SIG-M5 treated with dmso at 0.1 percent for 504 hours (cell line): ENCODE results near the gene MANEA.
A peak's percentile ranks its signal among the peaks of the same experiment; 100 is the strongest.
"Not testable (repeated sequence)": the region's sequence is repeated elsewhere in the genome, so short reads cannot be mapped to it uniquely, and the experiment has no call there.

Source experiments
- DNase-seq: peaks from one replicate; lab custom pipeline; 2025; ENCODE audit not compliant: unreplicated experiment; lab: John Stamatoyannopoulos, UW

The MANEA gene, protein sequence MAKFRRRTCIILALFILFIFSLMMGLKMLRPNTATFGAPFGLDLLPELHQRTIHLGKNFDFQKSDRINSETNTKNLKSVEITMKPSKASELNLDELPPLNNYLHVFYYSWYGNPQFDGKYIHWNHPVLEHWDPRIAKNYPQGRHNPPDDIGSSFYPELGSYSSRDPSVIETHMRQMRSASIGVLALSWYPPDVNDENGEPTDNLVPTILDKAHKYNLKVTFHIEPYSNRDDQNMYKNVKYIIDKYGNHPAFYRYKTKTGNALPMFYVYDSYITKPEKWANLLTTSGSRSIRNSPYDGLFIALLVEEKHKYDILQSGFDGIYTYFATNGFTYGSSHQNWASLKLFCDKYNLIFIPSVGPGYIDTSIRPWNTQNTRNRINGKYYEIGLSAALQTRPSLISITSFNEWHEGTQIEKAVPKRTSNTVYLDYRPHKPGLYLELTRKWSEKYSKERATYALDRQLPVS

DNA sequence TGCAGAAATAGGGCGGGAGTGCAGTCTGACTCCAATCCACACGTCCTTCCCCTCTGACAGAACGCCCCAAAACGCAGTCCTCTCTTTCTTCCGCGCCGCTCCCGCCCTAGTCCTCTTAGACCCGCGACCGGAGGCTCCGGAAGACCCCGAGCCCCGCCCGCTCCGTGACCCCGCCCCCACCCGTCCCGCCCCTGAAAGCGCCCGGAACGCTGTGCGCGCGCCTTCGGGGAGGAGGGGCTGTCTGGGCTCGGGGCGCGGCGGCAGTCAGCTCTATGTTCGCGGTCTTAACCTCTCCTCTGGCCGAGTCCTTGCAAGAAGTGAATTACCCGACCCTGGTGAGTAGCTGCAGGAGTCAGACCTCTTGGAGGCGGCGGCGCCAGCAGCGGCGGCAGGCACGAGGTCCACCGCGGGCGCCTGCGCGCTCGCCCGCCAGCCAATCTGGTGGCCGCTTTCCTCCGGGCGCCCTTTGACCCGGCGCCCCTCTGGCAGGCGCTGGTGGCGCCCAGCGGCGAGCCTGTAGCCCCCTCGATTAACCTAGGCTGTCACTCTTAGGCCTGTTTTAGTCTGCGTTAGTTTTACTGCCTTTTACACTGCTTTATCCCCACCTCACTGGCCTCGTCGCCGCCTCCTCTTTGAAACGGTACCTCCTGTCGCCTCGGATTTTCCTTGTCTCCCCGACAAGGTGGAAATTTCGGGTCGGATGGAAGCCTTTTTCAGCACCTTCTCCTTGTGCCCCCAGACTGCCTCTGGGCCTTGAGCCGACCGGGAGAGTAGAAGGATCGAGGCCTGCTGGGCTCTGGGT is at the start of gene MANEA:
Gene MANEA, plus strand, starts transcription at position 232 of the 802 bp plus-strand sequence. CDS start 8,905 bp downstream, outside the sequence.
- peak; percentile 89 for DNase-seq

DNA sequence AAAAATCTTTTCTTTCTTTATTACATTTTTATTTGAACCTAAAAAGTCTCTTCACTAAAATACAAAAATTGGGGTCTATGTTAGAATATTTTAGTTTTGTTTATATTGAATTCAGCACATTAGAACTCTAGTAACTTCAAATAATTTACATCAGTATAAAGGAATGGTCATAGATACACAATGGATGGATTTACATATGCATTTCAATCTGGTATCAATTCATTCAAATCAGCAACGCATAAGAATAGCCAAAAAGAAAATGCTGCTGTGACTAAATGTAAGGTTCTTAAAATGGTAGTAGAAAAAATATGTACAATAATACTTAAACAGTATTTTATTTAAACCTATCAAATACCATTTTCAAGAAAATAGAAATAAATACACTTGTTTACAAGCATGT is 47.6 kb upstream of the MANEA start:
- DNase-seq, result no peak

DNA sequence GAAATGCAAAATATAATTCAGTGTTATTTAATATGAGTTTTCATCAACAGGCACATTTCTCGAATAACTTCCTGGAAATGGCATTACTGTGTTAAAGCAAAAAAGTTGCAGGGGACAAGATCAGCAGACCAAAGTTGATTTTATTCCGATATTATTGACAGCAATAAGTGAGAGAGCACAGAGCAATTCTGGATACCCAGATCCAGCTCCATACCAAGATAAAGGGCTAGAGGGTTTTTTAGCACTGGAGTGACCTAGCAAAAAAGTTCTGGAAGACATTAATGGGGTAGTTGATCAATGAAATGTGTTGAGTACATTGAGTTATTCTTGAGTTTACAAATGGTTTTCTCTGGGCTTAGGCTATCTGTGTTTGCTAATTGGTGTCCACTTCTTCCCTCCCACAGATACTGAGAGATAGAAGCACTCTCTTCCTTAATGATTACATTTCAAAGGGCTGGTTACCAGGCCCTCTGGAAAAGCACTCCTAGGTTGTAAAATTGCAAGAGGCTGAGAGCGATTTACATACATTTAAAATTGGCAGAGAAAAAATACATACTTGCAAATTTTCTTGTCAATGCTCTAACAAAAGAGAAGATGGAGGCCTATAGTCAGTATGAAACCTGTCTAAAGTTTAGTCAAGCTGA is 47.0 kb upstream of the MANEA start:
- no peak for DNase-seq

DNA sequence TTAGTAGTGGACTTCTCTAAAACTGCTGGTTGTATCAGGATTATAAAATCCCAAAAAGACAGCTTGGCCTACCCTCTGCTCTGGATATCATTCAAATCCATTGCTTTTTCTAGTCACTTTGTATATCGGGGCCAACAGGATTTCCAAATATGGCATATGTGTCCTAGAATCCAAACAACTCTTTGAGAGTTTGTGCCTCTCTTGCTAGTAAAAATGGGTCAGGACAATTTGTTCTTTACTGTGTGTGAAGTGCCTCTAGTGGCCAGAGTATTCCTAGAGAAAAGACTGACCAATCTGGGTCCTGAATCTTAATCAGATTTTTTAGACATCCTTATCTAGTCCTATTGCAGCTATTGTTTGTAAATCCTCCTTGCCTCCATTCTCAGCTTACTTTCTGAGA is 33.5 kb upstream of the MANEA start:
- DNase-seq, result no peak

DNA sequence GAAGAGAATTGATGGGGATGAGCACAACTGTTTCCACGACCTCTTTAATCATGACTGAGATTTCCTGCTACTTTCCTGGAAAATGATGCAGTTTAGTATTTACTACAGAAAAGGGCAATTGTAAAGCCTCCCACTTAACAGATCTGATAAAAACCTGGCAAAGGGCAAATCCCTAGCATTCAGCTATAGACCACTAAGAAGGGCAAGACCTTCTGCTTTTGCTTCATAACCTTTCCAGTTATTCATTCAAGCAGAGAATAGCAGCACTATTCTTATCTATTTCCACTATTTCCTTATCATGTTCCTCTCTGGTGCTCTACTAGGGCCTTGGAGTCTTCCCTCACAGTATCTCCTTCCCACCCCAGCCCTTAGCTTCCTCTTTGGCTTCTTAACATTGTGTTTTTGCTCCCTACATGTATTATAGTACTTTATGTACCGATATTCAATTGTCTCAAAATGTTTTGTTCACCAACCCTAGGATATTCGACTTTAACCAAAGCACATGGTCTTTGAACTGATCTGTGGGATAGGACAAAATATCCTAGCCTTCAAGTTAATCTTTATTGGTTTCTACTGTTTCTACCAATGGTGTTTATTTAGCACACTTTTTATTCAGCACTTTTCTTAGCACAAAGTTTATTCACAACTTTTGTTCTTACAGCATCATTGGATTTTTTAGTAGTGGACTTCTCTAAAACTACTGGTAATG is 32.7 kb upstream of the MANEA start:
- DNase-seq, result no peak

DNA sequence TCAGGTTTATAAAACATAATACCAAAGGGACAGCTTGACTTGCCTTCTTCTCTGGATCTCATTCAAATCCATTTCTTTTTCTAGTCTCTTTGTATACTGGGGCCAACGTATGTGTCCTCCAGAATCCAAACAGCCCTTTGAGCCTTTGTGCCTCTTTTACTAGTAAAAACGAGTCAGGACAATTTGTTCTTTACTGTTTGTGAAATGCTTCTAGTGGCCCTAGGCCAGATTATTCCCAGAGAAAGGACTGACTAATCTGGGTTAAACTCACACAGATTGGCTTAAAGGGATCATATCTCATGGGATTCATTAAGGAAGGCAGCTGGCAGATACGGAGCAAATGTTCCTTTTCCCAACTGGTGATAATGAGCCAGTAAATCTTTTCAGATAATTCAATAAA is 32.1 kb upstream of the MANEA start:
- DNase-seq, result no peak

DNA sequence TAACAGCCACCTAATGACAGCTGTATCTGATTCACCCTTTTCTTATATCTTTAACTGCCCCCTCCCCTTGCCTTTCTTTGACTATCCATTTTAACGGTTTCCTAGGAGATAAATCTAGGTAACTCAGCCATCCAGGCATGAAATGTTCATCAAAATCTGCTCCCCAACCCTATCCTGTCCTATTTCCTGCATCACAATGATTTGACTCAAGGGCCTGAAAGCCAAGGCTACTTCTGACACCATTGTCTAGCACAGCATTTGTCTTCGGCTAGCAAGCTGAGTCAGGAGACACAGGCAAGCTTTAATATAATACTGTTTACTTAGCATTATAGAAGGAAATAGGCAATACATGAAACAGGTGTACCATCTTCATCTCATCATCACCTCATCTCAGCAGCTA is 31.6 kb upstream of the MANEA start:
- no peak for DNase-seq

DNA sequence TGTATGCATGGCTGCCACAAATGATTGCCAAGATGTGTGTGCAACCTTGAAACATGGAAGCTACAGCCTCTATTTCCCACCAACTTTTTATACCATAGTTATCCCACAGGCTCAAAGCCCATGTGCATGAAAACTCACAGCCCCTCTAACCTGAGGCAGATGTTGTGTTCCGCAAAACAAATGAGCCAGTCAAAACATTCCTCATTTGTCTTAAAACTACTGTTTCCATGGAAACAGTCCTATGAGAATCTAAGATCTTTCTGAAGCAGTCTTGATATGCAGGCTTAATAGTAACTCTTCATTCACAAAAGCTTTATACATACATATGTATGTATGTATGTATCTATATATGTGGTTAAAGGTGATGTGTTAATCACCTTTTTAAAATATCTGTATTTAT is 31.2 kb upstream of the MANEA start:
- no peak for DNase-seq

DNA sequence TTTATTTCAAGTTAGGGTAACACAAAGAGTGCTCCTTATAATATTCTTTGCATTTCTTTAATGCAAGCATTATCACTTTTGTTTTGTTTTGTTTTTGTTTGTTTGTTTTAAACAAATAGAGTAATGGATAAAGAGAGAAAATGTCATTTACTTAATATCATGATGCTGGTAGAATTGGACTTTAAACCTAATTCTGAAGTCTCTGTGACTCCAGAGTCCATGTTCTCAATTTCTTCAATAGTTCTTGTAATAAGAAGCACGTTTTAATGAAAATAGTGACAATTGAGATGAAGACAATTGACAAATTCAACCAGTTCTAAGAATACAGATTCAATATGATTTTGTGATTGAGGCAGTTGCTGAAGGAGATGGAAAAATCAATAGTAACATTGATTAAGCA is 30.3 kb upstream of the MANEA start:
- DNase-seq, result no peak

DNA sequence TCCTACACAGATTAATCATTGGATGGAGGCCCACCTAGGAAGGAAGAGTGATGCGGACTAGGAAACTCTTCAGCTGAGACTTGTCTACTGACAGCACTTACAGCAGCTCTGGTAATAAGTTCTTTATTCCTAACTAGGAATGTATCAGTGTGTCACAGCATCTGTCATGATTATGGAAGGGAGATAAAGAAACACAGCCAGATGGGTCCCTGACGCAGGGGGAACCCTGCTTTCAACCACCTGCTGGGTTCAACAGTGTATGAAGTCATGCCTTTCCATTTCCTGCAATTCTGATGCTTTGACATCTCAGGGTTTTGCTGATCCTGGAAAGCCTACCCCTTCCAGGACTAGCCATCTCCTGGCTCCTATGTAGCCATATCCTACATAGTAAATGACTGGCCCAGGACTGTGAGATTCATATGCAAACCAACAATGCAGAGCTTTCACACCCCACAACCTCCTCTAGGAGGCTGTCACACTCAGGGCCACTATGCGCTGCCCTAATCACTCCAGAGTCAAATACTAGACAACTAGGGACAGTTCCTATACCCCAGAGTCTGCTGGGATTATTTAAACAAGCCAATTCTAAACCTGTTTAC is 29.0 kb upstream of the MANEA start:
- DNase-seq, result no peak

DNA sequence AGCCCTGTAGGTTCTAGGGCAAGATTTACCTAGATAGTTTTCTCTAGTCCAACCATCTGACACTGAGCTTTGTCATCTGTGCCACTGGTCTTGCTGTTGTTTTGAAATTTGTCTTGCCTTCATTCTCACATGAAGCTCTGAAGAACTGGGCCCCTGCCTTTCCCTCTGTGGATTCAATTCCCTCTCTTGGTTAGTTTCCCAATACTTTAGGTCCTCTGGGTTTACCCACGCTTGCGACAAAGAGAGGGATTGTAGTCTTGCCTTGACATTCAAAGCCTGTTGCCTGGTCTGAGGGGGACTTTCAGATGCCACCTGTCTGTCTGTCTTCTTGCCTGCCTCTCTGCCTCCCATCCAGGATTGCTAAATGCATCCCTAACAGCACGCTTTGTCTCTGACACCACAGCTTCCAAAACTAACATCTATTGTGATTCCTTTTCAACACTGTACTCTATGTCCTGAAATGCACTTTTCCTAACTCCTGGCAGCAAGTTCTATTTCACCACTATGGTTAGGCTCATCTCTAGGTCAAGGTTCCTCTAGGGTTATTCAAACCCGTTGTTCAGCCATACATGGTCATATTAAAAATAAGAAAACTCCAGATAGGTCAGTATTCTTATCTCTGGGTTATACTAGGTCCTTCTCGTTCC is 25.5 kb upstream of the MANEA start:
- no peak for DNase-seq

DNA sequence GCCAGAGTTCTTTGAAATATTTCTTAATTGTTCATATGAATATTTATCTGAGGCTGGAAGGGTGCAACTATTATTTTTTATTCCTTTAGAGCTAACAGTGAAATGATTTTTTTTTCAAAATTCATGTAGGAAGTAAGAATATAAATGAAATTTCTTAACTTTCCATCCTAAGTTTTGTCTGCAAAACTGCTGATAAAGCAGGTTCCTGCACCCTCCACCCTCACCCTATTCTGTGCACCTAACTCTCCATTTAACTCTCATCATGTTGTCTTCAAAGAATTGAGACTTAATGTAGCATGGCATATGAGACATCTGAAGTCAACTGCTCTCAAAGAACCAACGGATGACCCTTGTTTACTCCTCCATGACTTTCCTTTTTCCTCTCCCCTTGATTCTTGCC is 23.5 kb upstream of the MANEA start:
- no peak for DNase-seq

DNA sequence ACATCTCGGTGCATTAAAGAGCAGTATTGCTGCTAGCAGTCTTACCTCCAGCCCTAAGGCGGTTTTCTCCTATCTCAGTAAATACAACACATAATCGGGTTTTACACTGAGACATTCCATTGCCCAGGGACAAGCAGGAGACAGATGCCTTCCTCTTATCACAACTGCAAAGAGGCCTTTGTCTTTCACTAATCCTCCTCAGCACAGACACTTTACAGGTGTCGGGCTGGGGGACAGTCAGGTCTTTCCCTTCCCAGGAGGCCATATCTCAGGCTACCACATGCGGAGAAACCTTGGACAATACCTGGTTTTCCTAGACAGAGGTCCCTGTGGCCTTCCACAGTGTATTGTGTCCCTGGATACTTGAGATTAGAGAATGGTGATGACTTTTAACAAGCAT is 16.4 kb upstream of the MANEA start:
- not testable (repeated sequence) for DNase-seq

DNA sequence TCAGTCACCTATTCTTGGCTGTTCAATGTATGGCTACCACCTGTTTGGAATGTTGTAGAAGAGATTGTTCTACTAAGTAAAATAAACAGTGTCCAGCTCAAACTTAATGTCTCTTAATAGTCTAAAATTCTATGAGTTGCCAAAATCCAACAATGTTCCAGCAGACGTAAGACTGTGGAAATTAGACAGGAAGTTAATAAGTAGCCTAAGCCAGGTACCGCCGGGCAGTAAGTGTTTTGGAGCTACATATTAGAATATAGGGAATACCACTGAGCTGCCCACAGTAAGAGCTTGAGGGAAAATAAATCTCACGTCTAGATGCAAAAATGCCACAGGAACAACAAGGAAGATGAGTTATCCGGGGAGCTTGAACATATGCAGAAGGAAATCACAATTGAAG is 7.8 kb upstream of the MANEA start:
- no peak for DNase-seq

DNA sequence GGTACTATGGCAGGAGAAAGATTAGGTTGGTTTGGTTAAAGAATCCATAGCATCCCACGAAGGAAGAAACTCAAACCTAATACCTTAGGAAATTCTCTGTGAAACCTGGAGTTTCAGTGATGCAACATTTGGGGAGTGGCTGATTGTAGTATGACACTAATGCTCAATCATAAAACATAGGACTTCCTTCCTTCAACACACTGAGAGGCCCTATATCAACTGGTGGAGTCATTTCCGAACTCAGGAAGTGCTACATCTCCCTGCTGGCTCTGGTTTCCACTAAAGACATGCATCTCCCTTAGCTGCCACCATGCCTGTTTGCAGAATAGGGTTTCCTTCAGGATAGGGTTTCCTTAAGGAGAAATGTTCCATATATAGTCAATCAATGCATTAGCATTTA is 5.2 kb upstream of the MANEA start:
- DNase-seq, result peak; percentile 43

DNA sequence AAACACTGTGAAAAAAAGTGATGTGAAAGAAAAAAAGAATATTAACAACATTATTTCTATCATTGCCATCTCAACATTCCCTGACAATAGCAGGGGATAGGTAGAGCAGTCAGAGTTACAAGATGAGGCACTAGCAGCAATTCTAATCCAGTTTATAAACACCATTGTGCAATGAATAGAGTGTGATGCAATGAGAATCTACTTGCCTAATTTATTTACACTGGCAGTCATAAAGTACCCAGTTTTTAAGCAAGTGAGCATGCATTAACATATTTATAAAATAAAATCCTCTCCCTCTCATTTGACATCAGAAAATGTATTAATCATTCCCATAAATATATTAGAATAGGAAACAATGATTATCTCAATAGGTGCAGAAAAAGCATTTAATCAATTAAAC is 2.5 kb upstream of the MANEA start:
- DNase-seq, result peak; percentile 23

DNA sequence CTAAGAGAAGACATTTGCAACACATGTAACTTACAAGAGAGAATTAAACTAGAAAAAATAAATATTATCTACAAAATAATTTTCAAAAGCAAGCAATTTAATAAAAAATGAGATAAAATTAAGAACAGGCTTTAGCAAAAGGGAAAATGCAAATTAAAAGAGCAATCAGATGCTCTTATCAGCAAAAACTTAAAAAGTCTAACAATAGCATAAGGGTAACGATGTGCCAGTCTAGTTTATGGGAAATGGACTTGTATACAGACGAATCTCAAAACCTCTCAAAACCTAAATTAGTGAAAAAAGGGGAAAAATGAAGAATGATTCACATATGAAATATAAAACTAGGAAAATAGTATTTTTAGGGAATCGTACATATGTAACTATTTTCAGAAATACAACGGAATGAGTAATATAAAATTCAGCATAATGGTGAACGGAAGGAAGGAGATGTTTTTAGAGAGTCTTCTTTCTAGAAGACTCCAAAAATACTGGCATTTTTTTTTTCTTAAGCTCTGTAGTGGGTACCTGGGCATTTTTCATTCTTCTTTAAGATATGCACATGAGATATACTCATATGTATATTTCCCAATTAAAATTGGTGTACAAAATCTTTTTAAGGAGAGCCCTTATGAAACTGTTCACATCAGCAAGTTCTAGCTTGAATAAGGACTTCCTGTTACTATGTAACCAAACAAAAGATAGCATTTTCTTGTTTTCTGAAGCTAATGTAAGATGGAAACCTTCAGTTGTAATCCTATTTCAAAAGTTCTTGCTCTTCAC is 927 bp upstream of the MANEA start:
- DNase-seq, result peak; percentile 40

DNA sequence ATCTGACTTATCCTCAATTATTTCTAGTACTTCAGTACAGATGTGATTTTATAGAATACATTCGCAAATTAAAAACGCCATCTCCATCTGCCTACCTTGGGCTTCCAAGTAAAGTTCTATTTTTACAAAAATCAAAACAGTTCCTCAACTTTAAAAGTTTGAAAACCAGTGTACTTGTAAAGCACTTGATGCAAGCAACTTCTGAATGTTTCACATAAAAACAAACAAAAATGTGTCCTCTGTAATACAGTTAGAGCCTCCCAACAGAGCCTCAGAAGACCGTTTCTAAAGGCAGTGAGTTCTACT is 384 bp upstream of the MANEA start:
- DNase-seq, result no peak

DNA sequence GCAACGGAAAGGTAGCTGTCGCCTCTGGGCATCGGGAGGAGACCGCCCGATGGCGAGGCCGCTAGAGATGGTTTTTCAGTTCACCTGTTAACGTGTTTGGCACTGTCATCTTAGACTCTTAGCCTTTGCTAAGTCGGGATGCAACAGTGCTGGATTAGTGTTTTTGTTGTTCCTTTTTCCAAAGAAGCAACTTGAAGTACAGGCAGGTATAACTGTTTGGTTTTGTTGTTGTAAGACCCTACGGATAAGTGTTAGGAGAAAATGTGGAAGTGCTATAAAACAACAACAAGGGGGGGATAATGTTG is 723 bp downstream of the MANEA start:
- no peak for DNase-seq

DNA sequence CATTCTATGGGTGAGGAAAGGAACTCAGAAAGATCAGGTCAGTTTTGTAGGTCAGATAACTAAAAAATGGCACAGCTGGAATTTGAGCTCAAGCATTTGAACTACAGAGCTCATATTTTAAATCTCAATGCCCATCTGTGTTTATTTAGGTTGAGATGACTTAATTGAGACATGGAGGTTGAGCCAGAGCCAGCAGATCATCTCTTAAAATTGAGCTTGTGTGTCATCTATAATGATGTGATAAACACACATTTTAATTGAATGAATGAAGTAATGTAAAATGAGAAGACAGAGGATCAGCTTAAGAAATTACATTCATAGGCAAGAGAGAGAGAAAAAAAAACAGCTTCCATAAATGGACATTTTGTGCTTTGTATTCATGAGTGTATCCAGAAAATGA is 3.7 kb downstream of the MANEA start:
- DNase-seq, result no peak
